Airway epithelial cell (primary cell): Measurements from ENCODE around the gene NCAN. TPM values are rescaled to one million over a fixed set of nuclear protein-coding genes. Genes with fewer than 3 reads are reported as not detected.

Source experiments
- total RNA-seq: library from RNA; depleted of rRNA; stranded (reverse); fragments of >200 nt; gene quantifications from 2 replicates; pipeline ENCODE4 v1.2.3, GENCODE V29; 2015

The NCAN gene
- total RNA-seq: not detected in 2 replicates

GRCh38 chr19:19211499-19212420 lies at the start of gene NCAN:
NCAN (plus strand) TSS chr19:19211958; CDS start chr19:19216954, 4,996 bp downstream.

GRCh38 chr19:19170053-19170872 lies 41.5 kb upstream of the NCAN start, which contains the start of gene MEF2B:
MEF2B (minus strand) TSS chr19:19170263; CDS start chr19:19150735, 19,528 bp downstream.

GRCh38 chr19:19192078-19192882 lies 19.5 kb upstream of the NCAN start, which contains the start of the genes BORCS8 and RFXANK:
BORCS8 (minus strand) TSS chr19:19192152; CDS start chr19:19192117, 35 bp downstream.
RFXANK (plus strand) TSS chr19:19192258; CDS start chr19:19193947, 1,689 bp downstream.

GRCh38 chr19:19203012-19203856 lies 8.5 kb upstream of the NCAN start, which contains the start of gene NR2C2AP:
NR2C2AP (minus strand) TSS chr19:19203414; CDS start chr19:19203060, 354 bp downstream.

Other genes starting within 250 kb of the NCAN start
- 13.4 and 19.0 TPM in 2 replicates for gene SUGP2, start 178.4 kb upstream of the NCAN start, total RNA-seq
- 40.5 and 41.9 TPM in 2 replicates for gene ARMC6, start 178.4 kb upstream of the NCAN start, total RNA-seq
- 4.0 and 4.9 TPM in 2 replicates for gene SLC25A42, start 148.0 kb upstream of the NCAN start, total RNA-seq
- 36.8 and 41.5 TPM in 2 replicates for gene TMEM161A, start 73.5 kb upstream of the NCAN start, total RNA-seq
- gene MEF2B, start 41.7 kb upstream of the NCAN start, total RNA-seq: 0.93 TPM in 1 of 2 replicates, not detected in the other
- 13.3 and 26.2 TPM in 2 replicates for gene BORCS8, start 19.8 kb upstream of the NCAN start, total RNA-seq
- 73.2 and 82.3 TPM in 2 replicates for gene RFXANK, start 19.7 kb upstream of the NCAN start, total RNA-seq
- 16.4 and 20.8 TPM in 2 replicates for gene NR2C2AP, start 8.5 kb upstream of the NCAN start, total RNA-seq
- gene TM6SF2, start 61.3 kb downstream of the NCAN start, total RNA-seq: not detected in 2 replicates
- 17.6 and 28.6 TPM in 2 replicates for gene SUGP1, start 108.6 kb downstream of the NCAN start, total RNA-seq
- 14.2 and 19.0 TPM in 2 replicates for gene MAU2, start 108.9 kb downstream of the NCAN start, total RNA-seq
- gene GATAD2A, start 193.7 kb downstream of the NCAN start, total RNA-seq: 64.3 and 72.6 TPM in 2 replicates